ENCODE data around the gene GGCX. TPM values are rescaled to one million over a fixed set of nuclear protein-coding genes. Genes with fewer than 3 reads are reported as not detected.

GGCX gene
- total RNA-seq, 4 donors from 2014 or later: 15.8 to 37.1 (median 25.8) TPM

GRCh38 chr2:85531589-85531988 lies 29.7 kb downstream of the GGCX start:
- TF ChIP-seq POLR2A (IDR thresholded peaks at IDR 0.05) (no peak), CTCF (IDR thresholded peaks at IDR 0.05) (no peak)
- H3K4me3 ChIP-seq (ENCODE audit: low read depth, poor library complexity, severe bottlenecking): no peak overlapping the region
- intact Hi-C loops (cut with DNase I; ENCODE audit: low total_unique reads): no loop called here
- 39 to 48% methylated on average over 2 of the region's 2 CpGs for WGBS, 2 donors
- no peak for DNase-seq (ENCODE audit: low spot score in 2 of 2)

GRCh38 chr2:85529809-85530208 lies 31.5 kb downstream of the GGCX start:
- WGBS, 2 donors: 100% methylated on average over 1 of the region's 1 CpG
- intact Hi-C loops (cut with DNase I; ENCODE audit: low total_unique reads): no loop called here
- TF ChIP-seq CTCF (IDR thresholded peaks at IDR 0.05) (no peak), POLR2A (IDR thresholded peaks at IDR 0.05) (no peak)
- DNase-seq (ENCODE audit: low spot score in 2 of 2): no peak
- H3K4me3 ChIP-seq (ENCODE audit: low read depth, poor library complexity, severe bottlenecking): no peak overlapping the region

GRCh38 chr2:85528355-85528754 lies 32.9 kb downstream of the GGCX start:
- DNase-seq (ENCODE audit: low spot score in 2 of 2): no peak
- intact Hi-C loops (cut with DNase I; ENCODE audit: low total_unique reads): no loop called here
- H3K4me3 ChIP-seq (ENCODE audit: low read depth, poor library complexity, severe bottlenecking): no peak overlapping the region
- WGBS, 2 donors: 97 to 100% methylated on average over 2 of the region's 2 CpGs
- no peak for TF ChIP-seq POLR2A (IDR thresholded peaks at IDR 0.05)
- no peak for TF ChIP-seq CTCF (IDR thresholded peaks at IDR 0.05)

GRCh38 chr2:85527787-85528186 lies 33.5 kb downstream of the GGCX start:
- H3K4me3 ChIP-seq (ENCODE audit: low read depth, poor library complexity, severe bottlenecking): no peak overlapping the region
- DNase-seq (ENCODE audit: low spot score in 2 of 2): no peak
- TF ChIP-seq POLR2A (IDR thresholded peaks at IDR 0.05) (no peak), CTCF (IDR thresholded peaks at IDR 0.05) (no peak)
- intact Hi-C loops (cut with DNase I; ENCODE audit: low total_unique reads): no loop called here

- WGBS, 2 donors: 80 to 82% methylated on average over 4 of the region's 4 CpGs
- intact Hi-C loops (cut with DNase I; ENCODE audit: low total_unique reads): no loop called here
- no peak for DNase-seq (ENCODE audit: low spot score in 2 of 2)
- no peak overlapping the region for H3K4me3 ChIP-seq (ENCODE audit: low read depth, poor library complexity, severe bottlenecking)
- TF ChIP-seq CTCF (IDR thresholded peaks at IDR 0.05) (no peak), POLR2A (IDR thresholded peaks at IDR 0.05) (no peak)
Measured at GRCh38 chr2:85525567-85525966, 35.7 kb downstream of the GGCX start.

- 74 to 87% methylated on average over 5 of the region's 5 CpGs for WGBS, 2 donors
- intact Hi-C loops (cut with DNase I; ENCODE audit: low total_unique reads): no loop called here
- DNase-seq (ENCODE audit: low spot score in 2 of 2): no peak
Measured at GRCh38 chr2:85525029-85525428, 36.3 kb downstream of the GGCX start.

More at GRCh38 chr2:85525029-85525428, 36.3 kb downstream of the GGCX start:
- TF ChIP-seq POLR2A (IDR thresholded peaks at IDR 0.05): no peak
- no peak for TF ChIP-seq CTCF (IDR thresholded peaks at IDR 0.05)
- H3K4me3 ChIP-seq (ENCODE audit: low read depth, poor library complexity, severe bottlenecking): no peak overlapping the region
